Heart left ventricle (tissue), 16 donors: ENCODE results near the gene LHCGR. TPM values are rescaled to one million over a fixed set of nuclear protein-coding genes. Genes with fewer than 3 reads are reported as not detected.
"Not testable (repeated sequence)": the region's sequence is repeated elsewhere in the genome, so short reads cannot be mapped to it uniquely, and the experiment has no call there.

ENCODE experiments used
- ATAC-seq, 4 donors: fragments of 200-7000 bp; cut with Tn5 transposase; one replicate each; pipeline ENCODE4 v1.9.1; 2020 to 2022; ENCODE audit warnings: moderate library complexity in 4 of 4, mild to moderate bottlenecking in 3 of 4, moderate number of reproducible peaks in 1 of 4
- DNase-seq, 5 donors: peaks; one replicate each; pipeline ENCODE4 v3.0.0-alpha.2; 2020
- H3K27ac ChIP-seq, 12 donors: fragments of 200-600 bp; sonication (generic) in 4 of 12; one replicate each; pipeline versions ENCODE4 v1.5.0 to v1.8.0; 2016 to 2022; ENCODE audit warnings: mild to moderate bottlenecking in 2 of 12
- H3K27me3 ChIP-seq, 9 donors: fragments of 200-600 bp; sonication (generic) in 2 of 9; one replicate each; pipeline versions ENCODE4 v1.5.1 to v1.8.0; 2016 to 2022; ENCODE audit warnings: mild to moderate bottlenecking in 3 of 9
- H3K36me3 ChIP-seq, 9 donors: fragments of 200-600 bp; sonication (generic) in 2 of 9; one replicate each; pipeline versions ENCODE4 v1.5.0 to v1.8.0; 2018 to 2022; ENCODE audit warnings: mild to moderate bottlenecking in 2 of 9
- H3K4me1 ChIP-seq, 12 donors: fragments of 200-600 bp; sonication (generic) in 4 of 12; one replicate each; pipeline versions ENCODE4 v1.5.0 to v1.8.0; 2016 to 2022; ENCODE audit warnings: mild to moderate bottlenecking in 3 of 12
- H3K4me3 ChIP-seq, 12 donors: fragments of 200-600 bp; sonication (generic) in 4 of 12; one replicate each; pipeline versions ENCODE4 v1.5.0 to v1.8.0; 2017 to 2022; ENCODE audit warnings: mild to moderate bottlenecking in 9 of 12, moderate library complexity in 4 of 12
- H3K9me3 ChIP-seq, 12 donors: fragments of 200-600 bp; sonication (generic) in 4 of 12; one replicate each; pipeline versions ENCODE4 v1.5.0 to v1.8.0; 2016 to 2022; ENCODE audit warnings: mild to moderate bottlenecking in 1 of 12
- POLR2A ChIP-seq, 2 donors: fragments of 450-650 bp; IDR thresholded peaks; one replicate each; pipeline ENCODE4 v1.6.1; 2017; ENCODE audit warnings: antibody characterized with exemption in 2 of 2, mild to moderate bottlenecking in 2 of 2, moderate library complexity in 2 of 2
- WGBS, 4 donors: extraction: QIAGEN DNeasy Blood & Tissue Kit in 2 of 4; methylation state at CpG; one replicate each; pipeline versions ENCODE4 v1.1.5 to v1.1.7; 2013 to 2018; 5-methylcytosine and 5-hydroxymethylcytosine counted together
- intact Hi-C, 10 donors: fragments of 100-400 bp; cut with DNase I; formaldehyde crosslinking; loops; one replicate each; pipeline versions ENCODE4 v1.11.1 to v1.14.2; 2022
- polyA plus RNA-seq, 2 donors: library from polyadenylated mRNA; stranded (reverse); fragments of 200-250 nt; gene quantifications; one replicate each; pipeline ENCODE4 v1.2.3, GENCODE V29; 2013
- total RNA-seq, 9 donors: library from RNA; depleted of rRNA in 2 of 9; stranded (reverse); fragments of >200 nt in 2 of 9; fragmentation: NEBNext Ultra II Directional in 3 of 9; extraction: Animal tissue kit (Norgen Biotek cat#: 25700) in 3 of 9; gene quantifications; one replicate each; pipeline versions ENCODE4 v1.1.0 to v1.2.4, GENCODE V29; 2016 to 2023
- TF ChIP-seq, protein P1 (sequence below), 12 donors: fragments of 200-600 bp; sonication (generic) in 4 of 12; IDR thresholded peaks; one replicate each; pipeline versions ENCODE4 v1.5.0 to v1.8.0; 2018 to 2022; ENCODE audit warnings: antibody characterized with exemption in 12 of 12, mild to moderate bottlenecking in 5 of 12
- donor health status: ischemic (EF 13 %, LVEDD 7.1; RV severe dilation, severe dysfunction).
- donor health status: healthy with polysubstance abuse.
- donor health status: DM: no; HTN: yes; CAD: no.
- donor health status: DM: no; HTN: no; CAD: no.
- donor health status: ischemic (EF 25% LVEDD 6.9; RV normal size, moderate dysfunction).
- donor health status: ischemic (EF 25% LVEDD 5.7; RV mildly dilated, moderate dysfunction).
- donor health status: healthy.
- donor health status: DM: yes; HTN: yes; CAD: no.
- donor health status: ischemic (EF 35%, LVEDD 5.7; RV mildly dilated, moderate dysfunction).
- donor health status: nonischemic (EF 11% LVEDD 7.7; RV severe dilation, severe dysfunction).
- donor health status: DM: yes; HTN: yes; CAD: no.
- donor health status: PGD.
- donor health status: ischemic (EF 29% LVEDD 5.4; RV normal size, mild dysfunction).
- donor health status: nonischemic (EF 23%, LVEDD 6.1; RV moderate dilation, normal function).

Gene LHCGR
- total and polyA plus RNA-seq, 11 donors: 0.09 to 1.4 (median 0.42) TPM; not detected in 6

DNA sequence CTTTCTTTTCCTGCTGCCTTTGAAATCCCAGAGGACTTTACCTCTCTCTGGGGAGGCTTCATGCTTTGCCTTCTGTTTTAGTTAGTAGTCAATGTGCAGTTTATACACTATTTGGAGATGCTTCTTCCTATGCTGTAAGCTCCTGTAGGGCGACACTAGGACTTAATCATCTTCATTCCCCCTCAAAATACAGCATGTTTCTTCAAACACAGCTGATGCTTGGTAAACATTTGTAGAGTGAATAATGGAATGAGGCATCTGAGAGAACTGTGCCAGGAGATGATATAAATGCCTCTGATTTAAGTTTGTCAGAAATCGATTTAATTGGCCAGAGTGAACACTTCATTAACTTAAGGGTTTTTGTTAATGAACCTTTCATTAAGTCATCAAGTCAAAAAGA, 43.4 kb downstream of the LHCGR start:
- Histone ChIP-seq H3K36me3 (no peaks in the 10 kb centered on the region), H3K4me3 (no peak overlapping the region), H3K27ac (no peak overlapping the region), H3K9me3 (no peaks in the 10 kb centered on the region), H3K27me3 (no peaks in the 10 kb centered on the region), H3K4me1 (peaks cover 0 to 15% (median 0%) of the 10 kb centered on the region in 12 donors)
- TF ChIP-seq, protein P1, sequence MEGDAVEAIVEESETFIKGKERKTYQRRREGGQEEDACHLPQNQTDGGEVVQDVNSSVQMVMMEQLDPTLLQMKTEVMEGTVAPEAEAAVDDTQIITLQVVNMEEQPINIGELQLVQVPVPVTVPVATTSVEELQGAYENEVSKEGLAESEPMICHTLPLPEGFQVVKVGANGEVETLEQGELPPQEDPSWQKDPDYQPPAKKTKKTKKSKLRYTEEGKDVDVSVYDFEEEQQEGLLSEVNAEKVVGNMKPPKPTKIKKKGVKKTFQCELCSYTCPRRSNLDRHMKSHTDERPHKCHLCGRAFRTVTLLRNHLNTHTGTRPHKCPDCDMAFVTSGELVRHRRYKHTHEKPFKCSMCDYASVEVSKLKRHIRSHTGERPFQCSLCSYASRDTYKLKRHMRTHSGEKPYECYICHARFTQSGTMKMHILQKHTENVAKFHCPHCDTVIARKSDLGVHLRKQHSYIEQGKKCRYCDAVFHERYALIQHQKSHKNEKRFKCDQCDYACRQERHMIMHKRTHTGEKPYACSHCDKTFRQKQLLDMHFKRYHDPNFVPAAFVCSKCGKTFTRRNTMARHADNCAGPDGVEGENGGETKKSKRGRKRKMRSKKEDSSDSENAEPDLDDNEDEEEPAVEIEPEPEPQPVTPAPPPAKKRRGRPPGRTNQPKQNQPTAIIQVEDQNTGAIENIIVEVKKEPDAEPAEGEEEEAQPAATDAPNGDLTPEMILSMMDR (IDR thresholded peaks at IDR 0.05): no peak
- TF ChIP-seq POLR2A (IDR thresholded peaks at IDR 0.05): no peak
- intact Hi-C loops: no loop called here
- 73 to 92% (median 81%) methylated on average over 2 of the region's 2 CpGs for WGBS, 4 donors
- ATAC-seq (no peak), DNase-seq (no peak)

DNA sequence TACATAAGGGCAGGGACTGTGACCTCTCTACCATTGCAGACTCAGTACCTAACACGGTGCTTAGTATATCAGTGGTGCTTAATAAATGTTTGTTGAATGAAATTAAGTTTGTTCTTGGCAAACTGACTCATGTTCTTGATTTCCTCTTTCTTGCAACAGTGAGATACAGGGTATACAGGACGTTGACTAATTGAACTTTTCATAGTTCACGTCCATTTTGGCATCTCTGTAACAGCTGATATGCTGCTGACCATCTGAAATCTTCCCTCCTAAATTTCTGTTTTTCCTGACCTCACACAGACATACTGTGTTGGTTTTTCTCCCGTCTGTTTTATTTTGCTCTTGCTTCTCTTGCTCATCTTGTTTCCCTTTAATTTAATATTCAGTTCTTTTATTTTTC, 44.2 kb downstream of the LHCGR start:
- Histone ChIP-seq H3K4me1 (peaks cover 0 to 15% (median 0%) of the 10 kb centered on the region in 12 donors), H3K4me3 (no peak overlapping the region), H3K36me3 (no peaks in the 10 kb centered on the region), H3K9me3 (no peaks in the 10 kb centered on the region), H3K27me3 (no peaks in the 10 kb centered on the region), H3K27ac (no peak overlapping the region)
- DNase-seq (no peak), ATAC-seq (no peak)
- TF ChIP-seq POLR2A (IDR thresholded peaks at IDR 0.05): no peak
- TF ChIP-seq, protein P1 (IDR thresholded peaks at IDR 0.05): no peak
- intact Hi-C loops: no loop called here
- 49 to 72% (median 55%) methylated on average over 4 of the region's 4 CpGs for WGBS, 4 donors

DNA sequence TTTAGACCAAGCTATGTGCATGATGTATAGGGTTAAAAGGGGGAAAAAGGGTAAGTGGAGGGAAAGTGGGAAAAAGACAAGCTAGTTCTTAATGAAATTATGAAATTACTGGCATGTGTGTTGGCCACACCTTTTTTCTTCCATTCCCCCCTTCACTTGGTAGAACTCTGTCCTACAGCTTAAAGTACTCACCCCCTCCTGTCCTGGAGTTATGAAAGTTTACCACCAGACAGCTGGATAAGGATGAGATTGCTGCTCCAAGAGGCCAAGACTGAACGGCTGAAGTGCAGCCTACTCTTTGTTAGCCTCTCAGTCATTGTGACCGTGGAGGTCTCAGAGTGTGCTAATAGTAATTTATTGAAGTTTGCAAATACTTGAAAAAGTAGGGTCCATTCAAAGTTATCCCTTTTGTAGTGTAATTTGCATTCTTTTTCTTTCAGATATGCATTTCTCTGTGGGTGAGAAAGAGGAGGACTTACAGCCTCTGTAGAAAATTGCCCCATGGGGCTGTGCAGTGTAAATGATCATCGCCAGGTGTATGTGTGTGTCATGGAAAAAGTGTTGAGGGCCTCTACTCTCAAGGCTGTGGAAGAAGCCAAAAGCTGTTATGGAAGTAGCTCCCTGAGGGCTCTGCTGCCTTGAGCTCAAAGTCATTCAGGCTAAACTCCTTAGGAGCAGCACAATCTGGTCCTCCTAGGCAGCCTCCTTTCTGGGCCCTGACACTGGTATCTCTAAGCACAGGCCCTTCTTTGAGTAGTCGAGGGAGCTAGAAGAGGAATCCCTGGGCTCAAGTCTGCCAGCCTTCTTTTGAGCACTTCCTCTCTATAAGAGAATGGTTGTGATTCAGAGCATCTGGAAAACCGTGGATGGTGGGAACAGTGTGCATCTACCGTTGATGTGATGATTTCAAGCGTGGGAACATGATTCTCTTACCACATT, 46.2 kb downstream of the LHCGR start:
- intact Hi-C loops: no loop called here
- ATAC-seq: no peak
- 69 to 76% (median 73%) methylated on average over 7 of the region's 7 CpGs for WGBS, 4 donors
- Histone ChIP-seq H3K36me3 (no peaks in the 10 kb centered on the region), H3K9me3 (no peaks in the 10 kb centered on the region), H3K27ac (no peak overlapping the region), H3K27me3 (no peaks in the 10 kb centered on the region), H3K4me1 (peaks cover 0 to 11% (median 0%) of the 10 kb centered on the region in 12 donors), H3K4me3 (no peak overlapping the region)
- DNase-seq: no peak
- TF ChIP-seq, protein P1 (IDR thresholded peaks at IDR 0.05): no peak
- no peak for TF ChIP-seq POLR2A (IDR thresholded peaks at IDR 0.05)

DNA sequence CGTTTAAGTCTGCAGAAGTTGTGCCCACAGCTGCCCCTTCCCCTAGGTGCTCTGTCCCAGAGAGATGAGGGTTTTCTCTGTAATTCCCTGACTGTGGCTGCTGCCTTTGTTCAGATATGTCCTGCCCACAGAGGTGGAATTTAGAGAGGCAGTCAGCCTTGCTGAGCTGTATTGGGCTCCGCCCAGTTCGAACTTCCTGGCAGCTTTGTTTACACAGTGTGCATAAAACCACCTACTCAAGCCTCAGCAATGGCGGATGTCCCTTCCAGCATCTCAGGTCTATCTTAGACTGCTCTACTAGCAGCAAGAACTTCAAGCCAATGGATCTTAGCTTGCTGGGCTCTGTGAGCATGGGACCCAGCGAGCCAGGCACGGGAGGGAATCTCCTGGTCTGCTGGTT, 48.1 kb downstream of the LHCGR start:
- Histone ChIP-seq H3K4me3 (no peak overlapping the region), H3K9me3 (peaks cover 0 to 6% (median 0%) of the 10 kb centered on the region in 12 donors), H3K27me3 (no peaks in the 10 kb centered on the region), H3K27ac (no peak overlapping the region), H3K36me3 (no peaks in the 10 kb centered on the region), H3K4me1 (no peaks in the 10 kb centered on the region)
- ATAC-seq: no peak
- no peak for DNase-seq
- intact Hi-C loops: no loop called here
- 75 to 82% (median 77%) methylated on average over 2 to 6 of the region's 6 CpGs for WGBS, 4 donors
- TF ChIP-seq POLR2A (IDR thresholded peaks at IDR 0.05): no peak
- TF ChIP-seq, protein P1 (IDR thresholded peaks at IDR 0.05): no peak

DNA sequence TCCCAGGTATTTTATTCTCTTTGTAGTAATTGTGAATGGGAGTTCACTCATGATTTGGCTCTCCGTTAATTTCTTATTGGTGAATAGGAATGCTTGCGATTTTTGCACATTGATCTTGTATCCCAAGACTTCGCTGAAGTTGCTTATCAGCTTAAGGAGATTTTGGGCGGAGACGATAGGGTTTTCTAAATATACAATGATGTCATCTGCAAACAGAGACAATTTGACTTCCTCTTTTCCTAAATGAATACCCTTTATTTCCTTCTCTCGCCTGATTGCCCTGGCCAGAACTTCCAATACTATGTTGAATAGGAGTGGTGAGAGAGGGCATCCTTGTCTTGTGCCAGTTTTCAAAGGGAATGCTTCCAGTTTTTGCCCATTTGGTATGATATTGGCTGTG, 51.9 kb downstream of the LHCGR start:
- DNase-seq, H3K4me1 ChIP-seq, intact Hi-C loops, H3K36me3 ChIP-seq, H3K27me3 ChIP-seq, H3K9me3 ChIP-seq, H3K4me3 ChIP-seq, H3K27ac ChIP-seq, ATAC-seq: not testable (repeated sequence)
- WGBS, 4 donors: 85 to 87% (median 86%) methylated on average over 6 of the region's 6 CpGs
